GM19193 (cell line): Measurements from ENCODE around the gene AUTS2.

Experiments used
- POLR2A ChIP-seq: IDR thresholded peaks from 4 replicates; pipeline ENCODE4 v1.6.1; 2011; ENCODE audit not compliant: insufficient read depth, insufficient read length; ENCODE audit errors: extremely low read depth

Gene AUTS2

GRCh38 chr7:69962186-69963065 is 364.2 kb downstream of the AUTS2 start:
- no peak for TF ChIP-seq POLR2A

GRCh38 chr7:69963393-69963792 is 365.1 kb downstream of the AUTS2 start:
- no peak for TF ChIP-seq POLR2A

- TF ChIP-seq POLR2A: no peak
Measured at GRCh38 chr7:69966766-69967591, 368.7 kb downstream of the AUTS2 start.

GRCh38 chr7:69967689-69968450 is 369.6 kb downstream of the AUTS2 start:
- no peak for TF ChIP-seq POLR2A

GRCh38 chr7:69968969-69969556 is 370.8 kb downstream of the AUTS2 start:
- no peak for TF ChIP-seq POLR2A

- no peak for TF ChIP-seq POLR2A
Measured at GRCh38 chr7:69981646-69982045, 383.4 kb downstream of the AUTS2 start.

GRCh38 chr7:69982197-69982596 is 383.9 kb downstream of the AUTS2 start:
- no peak for TF ChIP-seq POLR2A

- no peak for TF ChIP-seq POLR2A
Measured at GRCh38 chr7:69989551-69989950, 391.3 kb downstream of the AUTS2 start.

GRCh38 chr7:69992938-69993337 is 394.7 kb downstream of the AUTS2 start:
- no peak for TF ChIP-seq POLR2A

GRCh38 chr7:69994218-69994617 is 395.9 kb downstream of the AUTS2 start:
- no peak for TF ChIP-seq POLR2A

- no peak for TF ChIP-seq POLR2A
Measured at GRCh38 chr7:69994886-69995542, 396.7 kb downstream of the AUTS2 start.

- no peak for TF ChIP-seq POLR2A
Measured at GRCh38 chr7:69996121-69996520, 397.8 kb downstream of the AUTS2 start.

- TF ChIP-seq POLR2A: no peak
Measured at GRCh38 chr7:70000737-70001348, 402.6 kb downstream of the AUTS2 start.

GRCh38 chr7:70005480-70005879 is 407.2 kb downstream of the AUTS2 start:
- no peak for TF ChIP-seq POLR2A

- TF ChIP-seq POLR2A: no peak
Measured at GRCh38 chr7:70005891-70006260, 407.6 kb downstream of the AUTS2 start.
